PFSK-1 (cell line): ENCODE measurements around the gene MPP2. TPM values are rescaled to one million over a fixed set of nuclear protein-coding genes. Genes with fewer than 3 reads are reported as not detected.

ENCODE experiments used
- FOXP2 ChIP-seq: optimal IDR thresholded peaks from 2 replicates; pipeline ENCODE3; 2011; ENCODE audit warnings: borderline replicate concordance, control low read depth, inconsistent platforms; ENCODE audit not compliant: insufficient read depth; ENCODE audit errors: extremely low read length, extremely low read depth
- POLR2AphosphoS5 ChIP-seq: IDR thresholded peaks from 2 replicates; pipeline ENCODE4 v1.6.1; 2012; ENCODE audit warnings: low read depth, mild to moderate bottlenecking, control low read depth, low read length, moderate library complexity
- SIN3A ChIP-seq: IDR thresholded peaks from 2 replicates; pipeline ENCODE4 v1.6.1; 2012; ENCODE audit warnings: mild to moderate bottlenecking, low read length, moderate library complexity, borderline replicate concordance; ENCODE audit not compliant: insufficient read depth
- TAF1 ChIP-seq: IDR thresholded peaks from 2 replicates; pipeline ENCODE4 v1.6.1; 2012; ENCODE audit warnings: low read length, control low read depth, borderline replicate concordance; ENCODE audit not compliant: insufficient read depth
- polyA plus RNA-seq: library from polyadenylated mRNA; unstranded; fragments of >200 nt; gene quantifications from one replicate; pipeline ENCODE4 v1.2.1, GENCODE V29; 2012; ENCODE audit warnings: low read depth, missing spikeins; ENCODE audit not compliant: insufficient read length
- TF ChIP-seq, protein P1 (sequence below), 2 experiments: IDR thresholded peaks; 2 replicates each; pipeline versions ENCODE4 v1.6.1 to v1.8.0; 2011 to 2012; ENCODE audit warnings: low read depth in 2 of 2, low read length in 2 of 2, control low read depth in 1 of 2, inconsistent platforms in 1 of 2, mild to moderate bottlenecking in 1 of 2, moderate library complexity in 1 of 2; ENCODE audit not compliant: insufficient read depth in 1 of 2

MPP2 gene, protein sequence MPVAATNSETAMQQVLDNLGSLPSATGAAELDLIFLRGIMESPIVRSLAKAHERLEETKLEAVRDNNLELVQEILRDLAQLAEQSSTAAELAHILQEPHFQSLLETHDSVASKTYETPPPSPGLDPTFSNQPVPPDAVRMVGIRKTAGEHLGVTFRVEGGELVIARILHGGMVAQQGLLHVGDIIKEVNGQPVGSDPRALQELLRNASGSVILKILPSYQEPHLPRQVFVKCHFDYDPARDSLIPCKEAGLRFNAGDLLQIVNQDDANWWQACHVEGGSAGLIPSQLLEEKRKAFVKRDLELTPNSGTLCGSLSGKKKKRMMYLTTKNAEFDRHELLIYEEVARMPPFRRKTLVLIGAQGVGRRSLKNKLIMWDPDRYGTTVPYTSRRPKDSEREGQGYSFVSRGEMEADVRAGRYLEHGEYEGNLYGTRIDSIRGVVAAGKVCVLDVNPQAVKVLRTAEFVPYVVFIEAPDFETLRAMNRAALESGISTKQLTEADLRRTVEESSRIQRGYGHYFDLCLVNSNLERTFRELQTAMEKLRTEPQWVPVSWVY
- polyA plus RNA-seq: 1.0 TPM

- no peak for TF ChIP-seq FOXP2
- no peak for TF ChIP-seq SIN3A
- TF ChIP-seq POLR2AphosphoS5: no peak
- no peak for TF ChIP-seq TAF1
- TF ChIP-seq, protein P1, sequence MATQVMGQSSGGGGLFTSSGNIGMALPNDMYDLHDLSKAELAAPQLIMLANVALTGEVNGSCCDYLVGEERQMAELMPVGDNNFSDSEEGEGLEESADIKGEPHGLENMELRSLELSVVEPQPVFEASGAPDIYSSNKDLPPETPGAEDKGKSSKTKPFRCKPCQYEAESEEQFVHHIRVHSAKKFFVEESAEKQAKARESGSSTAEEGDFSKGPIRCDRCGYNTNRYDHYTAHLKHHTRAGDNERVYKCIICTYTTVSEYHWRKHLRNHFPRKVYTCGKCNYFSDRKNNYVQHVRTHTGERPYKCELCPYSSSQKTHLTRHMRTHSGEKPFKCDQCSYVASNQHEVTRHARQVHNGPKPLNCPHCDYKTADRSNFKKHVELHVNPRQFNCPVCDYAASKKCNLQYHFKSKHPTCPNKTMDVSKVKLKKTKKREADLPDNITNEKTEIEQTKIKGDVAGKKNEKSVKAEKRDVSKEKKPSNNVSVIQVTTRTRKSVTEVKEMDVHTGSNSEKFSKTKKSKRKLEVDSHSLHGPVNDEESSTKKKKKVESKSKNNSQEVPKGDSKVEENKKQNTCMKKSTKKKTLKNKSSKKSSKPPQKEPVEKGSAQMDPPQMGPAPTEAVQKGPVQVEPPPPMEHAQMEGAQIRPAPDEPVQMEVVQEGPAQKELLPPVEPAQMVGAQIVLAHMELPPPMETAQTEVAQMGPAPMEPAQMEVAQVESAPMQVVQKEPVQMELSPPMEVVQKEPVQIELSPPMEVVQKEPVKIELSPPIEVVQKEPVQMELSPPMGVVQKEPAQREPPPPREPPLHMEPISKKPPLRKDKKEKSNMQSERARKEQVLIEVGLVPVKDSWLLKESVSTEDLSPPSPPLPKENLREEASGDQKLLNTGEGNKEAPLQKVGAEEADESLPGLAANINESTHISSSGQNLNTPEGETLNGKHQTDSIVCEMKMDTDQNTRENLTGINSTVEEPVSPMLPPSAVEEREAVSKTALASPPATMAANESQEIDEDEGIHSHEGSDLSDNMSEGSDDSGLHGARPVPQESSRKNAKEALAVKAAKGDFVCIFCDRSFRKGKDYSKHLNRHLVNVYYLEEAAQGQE (IDR thresholded peaks at IDR 0.05; ENCODE audit: insufficient read depth in 1 of 2, low read depth in 2 of 2, low read length in 2 of 2): no peak
Measured at GRCh38 chr17:43907425-43907981, at the start of gene MPP2. Gene MPP2 (minus strand): TSS chr17:43907536. CDS start chr17:43904460, 3,076 bp downstream.

- TF ChIP-seq, protein P1 (IDR thresholded peaks at IDR 0.05; ENCODE audit: insufficient read depth in 1 of 2, low read depth in 2 of 2, low read length in 2 of 2): no peak
- TF ChIP-seq FOXP2 (no peak), POLR2AphosphoS5 (no peak), SIN3A (no peak), TAF1 (no peak)
Measured at GRCh38 chr17:43956222-43956621, 48.9 kb upstream of the MPP2 start.

- TF ChIP-seq TAF1: no peak
- TF ChIP-seq FOXP2: no peak
- TF ChIP-seq, protein P1 (IDR thresholded peaks at IDR 0.05; ENCODE audit: insufficient read depth in 1 of 2, low read depth in 2 of 2, low read length in 2 of 2): no peak
Measured at GRCh38 chr17:43953746-43954145, 46.4 kb upstream of the MPP2 start, which contains the start of gene PYY. Gene PYY (minus strand): TSS chr17:43953940. CDS start chr17:43953483, 457 bp downstream.

DNA sequence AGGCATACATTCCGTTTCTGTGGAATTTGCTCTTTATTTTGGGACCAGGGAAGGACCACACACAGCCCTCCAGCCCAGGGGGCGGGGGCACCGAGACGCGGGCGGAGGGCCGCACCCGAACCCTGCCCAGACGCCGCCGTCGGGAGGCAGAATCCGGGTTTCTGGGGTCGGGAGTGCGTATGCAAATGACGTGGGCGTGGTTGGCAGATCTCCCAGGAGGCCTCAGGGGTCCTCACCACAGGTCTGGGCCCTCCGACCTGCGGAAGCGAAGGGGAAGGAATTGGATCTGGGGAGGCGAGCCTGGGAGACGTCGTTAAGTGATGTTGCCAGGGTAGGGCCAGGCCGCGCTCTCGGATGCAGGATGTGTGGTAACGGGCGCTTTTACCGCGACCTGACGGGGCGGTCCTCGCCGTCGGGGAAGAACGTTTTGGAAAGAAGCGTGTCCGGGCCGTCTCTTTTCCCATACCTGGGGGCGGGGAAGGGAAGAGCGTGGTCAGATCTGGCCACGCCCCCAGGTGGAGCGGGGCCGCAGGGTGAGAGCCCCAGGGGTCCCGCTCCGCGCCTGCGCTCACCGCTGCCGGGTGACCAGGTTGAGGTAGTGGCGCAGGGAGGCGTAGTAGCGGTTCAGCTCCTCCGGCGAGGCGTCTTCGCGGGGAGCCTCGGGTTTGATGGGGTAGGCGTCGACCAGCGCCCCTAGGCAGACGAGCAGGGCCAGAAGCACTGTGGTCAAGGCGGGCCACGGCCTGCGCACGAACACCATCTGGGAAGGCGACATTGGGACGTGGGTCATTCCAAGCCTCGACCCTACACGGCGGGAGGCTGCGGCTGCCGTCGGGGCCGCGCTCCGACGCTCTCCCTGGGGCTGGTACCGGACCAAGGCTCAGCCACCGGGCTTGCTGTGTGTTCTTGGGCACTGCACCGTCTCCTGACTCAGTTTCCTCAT lies 45.7 kb upstream of the MPP2 start:
- TF ChIP-seq SIN3A: no peak
- TF ChIP-seq POLR2AphosphoS5: no peak

- no peak for TF ChIP-seq POLR2AphosphoS5
- no peak for TF ChIP-seq TAF1
- no peak for TF ChIP-seq SIN3A
- TF ChIP-seq, protein P1 (IDR thresholded peaks at IDR 0.05; ENCODE audit: insufficient read depth in 1 of 2, low read depth in 2 of 2, low read length in 2 of 2): peak; percentile 71 to 88; a peak in 3 of 4 replicates
Measured at GRCh38 chr17:43952351-43952723, 45.0 kb upstream of the MPP2 start.
